IMR-90 (cell line): ENCODE measurements around the gene C7orf25. TPM values are rescaled to one million over a fixed set of nuclear protein-coding genes. Genes with fewer than 3 reads are reported as not detected.

ENCODE experiments used
- ATAC-seq: fragments of 200-7000 bp; cut with Tn5 transposase; 2 replicates; pipeline ENCODE4 v1.9.1; 2020; ENCODE audit warnings: low read depth, mild to moderate bottlenecking, moderate library complexity
- BruUV-seq: library from RNA; stranded (reverse); fragments of 400-500 nt; replicated peaks from 2 replicates; lab custom pipeline; 2021; lab: Mats Ljungman, UMichigan
- CTCF ChIA-PET: fragments of 300-600 bp; formaldehyde crosslinking; extraction: SDS; loops from one replicate; lab custom pipeline; 2021; ENCODE audit warnings: antibody characterized with exemption; lab: Yijun Ruan, JAX
- POLR2A ChIA-PET: fragments of 300-600 bp; sonication (Branson Sonifier 250); formaldehyde crosslinking; loops from one replicate; lab custom pipeline; 2022; ENCODE audit warnings: antibody characterized with exemption; ENCODE audit not compliant: unreplicated experiment; lab: Charles Lee
- DNase-seq: peaks from one replicate; pipeline ENCODE4 v3.0.0; 2013
- H2AFZ ChIP-seq: replicated peaks from 2 replicates; pipeline ENCODE3; 2013; ENCODE audit warnings: low read length, mild to moderate bottlenecking; ENCODE audit not compliant: poor library complexity
- H2AK5ac ChIP-seq: 2 replicates; pipeline ENCODE4 v1.6.1; 2013; ENCODE audit warnings: low read depth, low read length, inconsistent platforms
- H2AK9ac ChIP-seq: replicated peaks from 2 replicates; pipeline ENCODE3; 2013; ENCODE audit warnings: mild to moderate bottlenecking, low read depth, low read length, moderate library complexity; ENCODE audit not compliant: poor library complexity
- H2BK120ac ChIP-seq: 2 replicates; pipeline ENCODE4 v1.6.1; 2013; ENCODE audit warnings: low read depth, low read length, inconsistent platforms
- H2BK15ac ChIP-seq: 3 replicates; pipeline ENCODE4 v1.6.1; 2013; ENCODE audit warnings: low read depth, low read length, inconsistent platforms
- H2BK20ac ChIP-seq: 2 replicates; pipeline ENCODE4 v1.6.1; 2013; ENCODE audit warnings: low read depth, mild to moderate bottlenecking, inconsistent platforms, low read length, moderate library complexity
- H2BK5ac ChIP-seq: 2 replicates; pipeline ENCODE4 v1.6.1; 2013; ENCODE audit warnings: mild to moderate bottlenecking, low read depth, low read length, inconsistent platforms; ENCODE audit not compliant: poor library complexity, severe bottlenecking
- H3K14ac ChIP-seq: replicated peaks from 2 replicates; pipeline ENCODE4 v1.6.1; 2013; ENCODE audit warnings: low read depth, low read length, inconsistent platforms
- H3K18ac ChIP-seq: 2 replicates; pipeline ENCODE4 v1.6.1; 2013; ENCODE audit warnings: low read depth, low read length, control low read depth
- H3K23ac ChIP-seq: 2 replicates; pipeline ENCODE4 v1.6.1; 2013; ENCODE audit warnings: low read depth, low read length, inconsistent platforms
- H3K27ac ChIP-seq: 2 replicates; pipeline ENCODE4 v1.5.1; 2013; ENCODE audit warnings: mild to moderate bottlenecking, control low read depth, low read length; ENCODE audit not compliant: insufficient read depth
- H3K27me3 ChIP-seq: 2 replicates; pipeline ENCODE4 v1.6.1; 2013; ENCODE audit warnings: low read length; ENCODE audit not compliant: control insufficient read depth, insufficient read depth
- H3K36me3 ChIP-seq: 2 replicates; pipeline ENCODE4 v1.6.1; 2013; ENCODE audit warnings: low read length, mixed read lengths; ENCODE audit not compliant: control insufficient read depth, insufficient read depth
- H3K4ac ChIP-seq: 2 replicates; pipeline ENCODE4 v1.6.1; 2013; ENCODE audit warnings: low read depth, low read length, inconsistent platforms
- H3K4me1 ChIP-seq: 2 replicates; pipeline ENCODE4 v1.6.1; 2013; ENCODE audit warnings: low read length, mixed read lengths; ENCODE audit not compliant: control insufficient read depth, insufficient read depth
- H3K4me2 ChIP-seq: 2 replicates; pipeline ENCODE4 v1.6.1; 2013; ENCODE audit warnings: low read depth, mild to moderate bottlenecking, control low read depth, low read length, moderate library complexity
- H3K4me3 ChIP-seq: 2 replicates; pipeline ENCODE4 v1.5.1; 2013; ENCODE audit warnings: low read depth, mild to moderate bottlenecking, control low read depth, low read length, moderate library complexity; ENCODE audit not compliant: insufficient read depth
- H3K56ac ChIP-seq: 2 replicates; pipeline ENCODE4 v1.6.1; 2013; ENCODE audit warnings: low read length, inconsistent platforms; ENCODE audit not compliant: insufficient read depth; ENCODE audit errors: extremely low read depth
- H3K79me1 ChIP-seq, 2 experiments: 2 replicates each; pipeline ENCODE4 v1.6.1; 2013; ENCODE audit warnings: low read length in 2 of 2, inconsistent platforms in 1 of 2, low read depth in 1 of 2
- H3K9ac ChIP-seq: 2 replicates; pipeline ENCODE4 v1.6.1; 2013; ENCODE audit warnings: low read depth, low read length, control low read depth
- H3K9me1 ChIP-seq: 2 replicates; pipeline ENCODE4 v1.6.1; 2013; ENCODE audit warnings: low read length, inconsistent platforms; ENCODE audit not compliant: insufficient read depth
- H3K9me3 ChIP-seq: 2 replicates; pipeline ENCODE4 v1.6.1; 2013; ENCODE audit warnings: low read length; ENCODE audit not compliant: control insufficient read depth, insufficient read depth
- H4K20me1 ChIP-seq: 2 replicates; pipeline ENCODE4 v1.6.1; 2013; ENCODE audit warnings: low read length, inconsistent platforms; ENCODE audit not compliant: insufficient read depth
- H4K5ac ChIP-seq: 2 replicates; pipeline ENCODE4 v1.6.1; 2013; ENCODE audit warnings: mild to moderate bottlenecking, low read depth, low read length, control low read depth
- H4K8ac ChIP-seq, 2 experiments: 2 replicates each; pipeline ENCODE4 v1.6.1; 2013; ENCODE audit warnings: low read depth in 2 of 2, low read length in 2 of 2, control low read depth in 1 of 2, inconsistent platforms in 1 of 2
- H4K91ac ChIP-seq: 2 replicates; pipeline ENCODE4 v1.6.1; 2013; ENCODE audit warnings: low read depth, low read length, inconsistent platforms; ENCODE audit not compliant: insufficient read depth
- RCOR1 ChIP-seq: IDR thresholded peaks from 2 replicates; pipeline ENCODE4 v1.6.1; 2012; ENCODE audit warnings: mild to moderate bottlenecking, low read length, improper control_type of control experiment; ENCODE audit not compliant: insufficient replicate concordance
- WGBS, 2 experiments: methylation state at CpG; one replicate each; pipeline versions ENCODE4 v1.1.5 to v1.1.7; 2013; ENCODE audit warnings: missing lambda C conversion rate in 2 of 2; ENCODE audit not compliant: insufficient read length in 1 of 2; ENCODE audit errors: extremely low coverage in 2 of 2; 5-methylcytosine and 5-hydroxymethylcytosine counted together
- dilution Hi-C: fragments of 300-500 bp; cut with HindIII; formaldehyde crosslinking; loops from one replicate; pipeline ENCODE4 v1.14.3; 2018; ENCODE audit warnings: low sequenced_read_pairs; ENCODE audit not compliant: unreplicated experiment
- in situ Hi-C: fragments of 300-500 bp; cut with MboI; formaldehyde crosslinking; loops from 3 replicates; pipeline ENCODE4 v1.14.3; 2019; ENCODE audit warnings: low sequenced_read_pairs, inconsistent platforms, mixed read lengths
- intact Hi-C: fragments of 100-400 bp; cut with micrococcal nuclease; formaldehyde crosslinking; loops from 2 replicates; pipeline ENCODE4 v1.10.0; 2022
- polyA plus RNA-seq, 3 experiments: library from polyadenylated mRNA; depleted of rRNA; stranded (reverse); fragments of >200 nt; gene quantifications; 2 replicates each; pipeline ENCODE4 v1.2.3, GENCODE V29; 2012; ENCODE audit warnings: low replicate concordance in 1 of 3
- total RNA-seq: library from RNA; depleted of rRNA; stranded (reverse); fragments of >200 nt; gene quantifications from 2 replicates; pipeline ENCODE4 v1.2.3, GENCODE V29; 2012

Gene C7orf25
- total and polyA plus RNA-seq, 2 of the 4 experiments (the other 2 are of a cell fraction): 4.5 to 6.1 TPM

GRCh38 chr7:42926204-42926603 lies 14.3 kb upstream of the C7orf25 start:
- Histone ChIP-seq H3K79me1 (peaks cover 11 to 44% of the 10 kb centered on the region in 2 experiments), H3K56ac (no peak overlapping the region), H3K27me3 (no peaks in the 10 kb centered on the region), H4K5ac (no peak overlapping the region), H2AK9ac (no peak overlapping the region), H3K14ac (no peak overlapping the region), H3K9me1 (no peaks in the 10 kb centered on the region; the same call in 1 of the 2 replicates), H2AK5ac (no peak overlapping the region), H3K9me3 (no peaks in the 10 kb centered on the region), H3K23ac (no peak overlapping the region), H3K18ac (no peak overlapping the region), H2BK15ac (no peak overlapping the region), H2BK20ac (no peak overlapping the region), H2BK120ac (no peak overlapping the region), H4K91ac (no peak overlapping the region), H3K27ac (no peak overlapping the region), H4K20me1 (peaks cover 27% of the 10 kb centered on the region), H3K9ac (no peak overlapping the region), H3K4ac (no peak overlapping the region), H3K4me3 (no peak overlapping the region), H4K8ac (no peak overlapping the region), H3K36me3 (peaks cover 21% of the 10 kb centered on the region), H2BK5ac (no peak overlapping the region), H2AFZ (no peak overlapping the region), H3K4me1 (peaks cover 2% of the 10 kb centered on the region; the same call in 1 of the 2 replicates), H3K4me2 (no peak overlapping the region)
- no peak for ATAC-seq
- no TSS peak for BruUV-seq
- no peak for DNase-seq
- in situ Hi-C loops (loop anchor here (25.0 kb wide), 1 partner anchor 911 kb away; no protein-coding TSS in a partner anchor), dilution Hi-C loops (loop anchor here (25.0 kb wide), 1 partner anchor 311 kb away; no protein-coding TSS in a partner anchor), intact Hi-C loops (no loop called here)
- CTCF ChIA-PET: no interaction called here
- no CpG with 5 or more reads among the region's 5 CpGs for WGBS, 2 experiments
- TF ChIP-seq RCOR1: no peak
- POLR2A ChIA-PET: no interaction called here
